SU-DHL-6 (cell line): ENCODE results near the gene BSG.
"Not testable (repeated sequence)": the region's sequence is repeated elsewhere in the genome, so short reads cannot be mapped to it uniquely, and the experiment has no call there.

Experiments
- H2AFZ ChIP-seq: fragments of 200-600 bp; sonication (generic); 2 replicates; pipeline ENCODE4 v1.6.1; 2014; ENCODE audit warnings: low read depth, mild to moderate bottlenecking, moderate library complexity, mixed read lengths, antibody characterized with exemption, low read length; ENCODE audit not compliant: severe bottlenecking
- H3F3A ChIP-seq: fragments of 200-600 bp; shearing (Covaris generic); 2 replicates; pipeline ENCODE4 v1.6.0; 2016; ENCODE audit warnings: antibody characterized with exemption, mild to moderate bottlenecking; ENCODE audit not compliant: insufficient read depth
- H3K27ac ChIP-seq: fragments of 200-600 bp; sonication (generic); 2 replicates; pipeline ENCODE4 v1.5.1; 2016; ENCODE audit warnings: low read depth, mild to moderate bottlenecking, low read length, moderate library complexity, mixed read lengths
- H3K27me3 ChIP-seq: fragments of 200-600 bp; sonication (generic), shearing (Covaris generic); 2 replicates; pipeline ENCODE4 v1.6.0; 2014; ENCODE audit warnings: mild to moderate bottlenecking, low read length
- H3K36me3 ChIP-seq: fragments of 200-600 bp; sonication (generic); 2 replicates; pipeline ENCODE4 v1.6.1; 2014; ENCODE audit warnings: mild to moderate bottlenecking, low read length, mixed read lengths
- H3K4me2 ChIP-seq: fragments of 300-600, 200-600 bp; shearing (Covaris generic), sonication (generic); 2 replicates; pipeline ENCODE4 v1.6.0; 2014; ENCODE audit warnings: low read length, low read depth, mild to moderate bottlenecking; ENCODE audit not compliant: poor library complexity, severe bottlenecking
- H3K4me3 ChIP-seq: fragments of 200-600 bp; sonication (generic); 2 replicates; pipeline ENCODE4 v1.5.1; 2014; ENCODE audit warnings: antibody characterized with exemption, low read length, mild to moderate bottlenecking, mixed read lengths; ENCODE audit not compliant: insufficient read depth, poor library complexity, severe bottlenecking
- H3K79me2 ChIP-seq: fragments of 200-600 bp; sonication (generic); 2 replicates; pipeline ENCODE4 v1.6.1; 2014; ENCODE audit warnings: mild to moderate bottlenecking, low read length, moderate library complexity; ENCODE audit not compliant: insufficient read depth
- H3K9ac ChIP-seq: fragments of 200-600 bp; sonication (generic); 2 replicates; pipeline ENCODE4 v1.7.0; 2014; ENCODE audit warnings: mild to moderate bottlenecking, low read length
- H3K9me2 ChIP-seq: fragments of 200-600 bp; sonication (generic); replicated peaks from 2 replicates; pipeline ENCODE4 v1.6.1; 2014; ENCODE audit warnings: low read length; ENCODE audit not compliant: insufficient read depth
- H3K9me3 ChIP-seq: fragments of 200-600 bp; sonication (generic); 2 replicates; pipeline ENCODE4 v1.6.1; 2014; ENCODE audit warnings: low read length, mixed read lengths; ENCODE audit not compliant: insufficient read depth
- H4K20me1 ChIP-seq: fragments of 200-600 bp; sonication (generic); 2 replicates; pipeline ENCODE4 v1.6.1; 2014; ENCODE audit warnings: low read depth, mild to moderate bottlenecking, antibody characterized with exemption, low read length, moderate library complexity, mixed read lengths
- CTCF ChIP-seq: fragments of 200-600 bp; sonication (generic); IDR thresholded peaks from one replicate; pipeline ENCODE4 v1.5.1; 2017; ENCODE audit warnings: antibody characterized with exemption, mild to moderate bottlenecking, low read length, moderate library complexity; ENCODE audit not compliant: insufficient read depth, poor library complexity, severe bottlenecking
- EZH2phosphoT487 ChIP-seq: fragments of 200-600 bp; sonication (generic), shearing (Covaris generic); conservative IDR thresholded peaks from 2 replicates; pipeline ENCODE4 v1.6.1; 2018; ENCODE audit warnings: mild to moderate bottlenecking, antibody characterized with exemption, low read length, moderate library complexity, mixed read lengths

BSG gene

GRCh38 chr19:618674-619285, 46.4 kb downstream of the BSG start:
- no peaks in the 10 kb centered on the region for H3K79me2 ChIP-seq
- no peak overlapping the region for H3K4me2 ChIP-seq
- H3K27me3 ChIP-seq = no peaks in the 10 kb centered on the region
- no peak overlapping the region for H3K4me3 ChIP-seq
- no peaks in the 10 kb centered on the region for H4K20me1 ChIP-seq
- no peaks in the 10 kb centered on the region for H3F3A ChIP-seq
- no peak for TF ChIP-seq EZH2phosphoT487
- TF ChIP-seq CTCF = no peak
- no peaks in the 10 kb centered on the region for H3K9me3 ChIP-seq
- no peak overlapping the region for H3K27ac ChIP-seq
- no peaks in the 10 kb centered on the region for H3K9me2 ChIP-seq
- no peak overlapping the region for H3K9ac ChIP-seq
- H2AFZ ChIP-seq = no peak overlapping the region
- H3K36me3 ChIP-seq = no peaks in the 10 kb centered on the region

GRCh38 chr19:619286-620002, 47.0 kb downstream of the BSG start:
- H3K27me3 ChIP-seq = no peaks in the 10 kb centered on the region
- no peak overlapping the region for H3K4me2 ChIP-seq
- H3K9ac ChIP-seq = no peak overlapping the region
- no peaks in the 10 kb centered on the region for H3K36me3 ChIP-seq
- H3K9me3 ChIP-seq = no peaks in the 10 kb centered on the region
- H4K20me1 ChIP-seq = no peaks in the 10 kb centered on the region
- no peaks in the 10 kb centered on the region for H3K79me2 ChIP-seq
- H3F3A ChIP-seq = no peaks in the 10 kb centered on the region
- H3K9me2 ChIP-seq = no peaks in the 10 kb centered on the region
- no peak overlapping the region for H2AFZ ChIP-seq
- TF ChIP-seq CTCF = no peak
- no peak for TF ChIP-seq EZH2phosphoT487
- no peak overlapping the region for H3K27ac ChIP-seq
- H3K4me3 ChIP-seq = no peak overlapping the region

- H3K9me3 ChIP-seq = no peaks in the 10 kb centered on the region
- no peaks in the 10 kb centered on the region for H3K79me2 ChIP-seq
- H3K27me3 ChIP-seq = no peaks in the 10 kb centered on the region
- H3K9me2 ChIP-seq = no peaks in the 10 kb centered on the region
- no peaks in the 10 kb centered on the region for H4K20me1 ChIP-seq
- no peak overlapping the region for H3K27ac ChIP-seq
- H2AFZ ChIP-seq = no peak overlapping the region
- TF ChIP-seq CTCF (no peak), EZH2phosphoT487 (no peak)
- no peak overlapping the region for H3K4me2 ChIP-seq
- H3F3A ChIP-seq = no peaks in the 10 kb centered on the region
- no peak overlapping the region for H3K4me3 ChIP-seq
- H3K36me3 ChIP-seq = no peaks in the 10 kb centered on the region
- H3K9ac ChIP-seq = no peak overlapping the region
These were observed 47.9 kb downstream of the BSG start for GRCh38 chr19:620166-620862.

GRCh38 chr19:621191-621590, 48.8 kb downstream of the BSG start:
- not testable (repeated sequence) for H3K79me2 ChIP-seq, H3K9me3 ChIP-seq, H3K36me3 ChIP-seq, H3K9me2 ChIP-seq, H3K27me3 ChIP-seq, H3K27ac ChIP-seq, H3K4me2 ChIP-seq, H3F3A ChIP-seq, H3K9ac ChIP-seq, H3K4me3 ChIP-seq, H4K20me1 ChIP-seq, H2AFZ ChIP-seq
